Measurements from ENCODE around the gene ENTPD2. TPM values are rescaled to one million over a fixed set of nuclear protein-coding genes. Genes with fewer than 3 reads are reported as not detected.

The ENTPD2 gene
- total RNA-seq, 1 experiment from 2014 or later, result 4.0 TPM

- peak; percentile 62 for DNase-seq
- Histone ChIP-seq H3K9me3 (ENCODE audit: control insufficient read depth, low read depth, low read length) (no peaks in the 10 kb centered on the region), H3K18ac (ENCODE audit: insufficient read length, low read depth, low read length) (no peak overlapping the region), H2AK5ac (ENCODE audit: insufficient read length, low read length) (no peak overlapping the region), H2BK12ac (ENCODE audit: insufficient read length, low read depth, low read length) (no peak overlapping the region), H4K8ac (replicated peaks; ENCODE audit: insufficient read length, low read depth, low read length) (no peak overlapping the region), H4K91ac (ENCODE audit: insufficient read length, low read depth, low read length) (no peak overlapping the region), H3K79me1 (ENCODE audit: insufficient read depth, low read depth, low read length, poor library complexity, severe bottlenecking) (no peaks in the 10 kb centered on the region), H3K4me2 (ENCODE audit: insufficient read depth, insufficient read length, low read length) (no peak overlapping the region), H3K4me1 (ENCODE audit: insufficient read depth, low read length) (peaks cover 7% of the 10 kb centered on the region; the same call in 1 of the 2 replicates), H3K14ac (ENCODE audit: insufficient read depth, low read length) (no peak overlapping the region), H3K23ac (ENCODE audit: insufficient read length, low read depth, low read length) (no peak overlapping the region), H2AFZ (ENCODE audit: low read length) (no peak overlapping the region), H3K27me3 (ENCODE audit: insufficient read depth, low read length) (peaks cover 7% of the 10 kb centered on the region; the same call in 1 of the 2 replicates), H3K27ac (ENCODE audit: insufficient read length, low read depth, low read length) (no peak overlapping the region), H3K79me2 (ENCODE audit: insufficient read depth, low read length) (no peaks in the 10 kb centered on the region), H3K4ac (ENCODE audit: low read depth, low read length) (no peak overlapping the region), H3K9ac (ENCODE audit: extremely low read depth, insufficient read length, low read length) (no peak overlapping the region), H2BK20ac (ENCODE audit: low read depth, low read length, poor library complexity, severe bottlenecking) (no peak overlapping the region), H3T11ph (ENCODE audit: low read length) (no peak overlapping the region), H4K5ac (ENCODE audit: insufficient read length, low read depth, low read length) (no peak overlapping the region), H2BK5ac (ENCODE audit: insufficient read length, low read length) (no peak overlapping the region), H3K56ac (ENCODE audit: insufficient read length, low read depth, low read length) (no peak overlapping the region), H2BK15ac (ENCODE audit: low read depth, low read length) (no peak overlapping the region), H3K23me2 (ENCODE audit: insufficient read length, low read depth, low read length, poor library complexity, severe bottlenecking) (peaks cover 17% of the 10 kb centered on the region), H4K20me1 (ENCODE audit: control insufficient read depth, insufficient read depth, insufficient read length) (peaks cover 3% of the 10 kb centered on the region), H2BK120ac (ENCODE audit: low read depth, low read length, poor library complexity, severe bottlenecking) (no peak overlapping the region)
- TF ChIP-seq CTCF (conservative IDR thresholded peaks at IDR 0.05), result no peak
- H3K9me3 Mint-ChIP-seq, result no peaks in the 10 kb centered on the region; a peak in 1 of 5 replicates
- H3K27ac Mint-ChIP-seq, result peak overlapping the region in 2 of 3 experiments; percentile 25 to 97; a peak in 4 of 7 replicates
- peak overlapping the region in 1 of 2 experiments; percentile 6; a peak in 1 of 5 replicates for H3K4me3 Mint-ChIP-seq
- peaks cover 17 to 30% of the 10 kb centered on the region in 2 experiments for H3K4me1 Mint-ChIP-seq
- WGBS (ENCODE audit: extremely low coverage, insufficient read length, low lambda C conversion rate), result no CpG with 5 or more reads among the region's 12 CpGs
- peaks cover 45% of the 10 kb centered on the region for H3K27me3 Mint-ChIP-seq (ENCODE audit: low read depth)
- H3K36me3 Mint-ChIP-seq (ENCODE audit: insufficient read depth in 1 of 3, low read depth in 3 of 3), result no peaks in the 10 kb centered on the region
These were observed 21.5 kb upstream of the ENTPD2 start for GRCh38 chr9:137075275-137075775.

Data from H9 (cell line).